HepG2 (cell line): ENCODE data around the gene RTN4. TPM values are rescaled to one million over a fixed set of nuclear protein-coding genes. Genes with fewer than 3 reads are reported as not detected.

Experiments
- GABPB1 ChIP-seq: IDR thresholded peaks from 2 replicates; pipeline ENCODE4 v1.6.1; 2016; ENCODE audit warnings: mild to moderate bottlenecking, missing genetic modification reagents, moderate library complexity, missing compliant biosample characterization
- HNF4A ChIP-seq: sonication (generic); formaldehyde crosslinking; IDR thresholded peaks from 2 replicates; pipeline ENCODE4 v1.4.0; 2020; ENCODE audit warnings: missing genetic modification reagents
- KLF9 ChIP-seq: IDR thresholded peaks from 2 replicates; pipeline ENCODE4 v1.6.1; 2016; ENCODE audit warnings: low read depth
- KMT2B ChIP-seq: IDR thresholded peaks from 2 replicates; pipeline ENCODE4 v1.6.1; 2016; ENCODE audit warnings: missing genetic modification reagents, missing compliant biosample characterization
- MYPOP ChIP-seq: sonication (generic); formaldehyde crosslinking; IDR thresholded peaks from 2 replicates; pipeline ENCODE4 v1.8.1; 2023; ENCODE audit warnings: mild to moderate bottlenecking, moderate library complexity, missing genetic modification reagents
- NR0B2 ChIP-seq: sonication (generic); formaldehyde crosslinking; IDR thresholded peaks from 2 replicates; pipeline ENCODE4 v1.4.0; 2020; ENCODE audit warnings: mild to moderate bottlenecking, missing genetic modification reagents
- PATZ1 ChIP-seq: sonication (generic); formaldehyde crosslinking; IDR thresholded peaks from 2 replicates; pipeline ENCODE4 v1.4.0; 2020; ENCODE audit warnings: missing genetic modification reagents
- ZNF12 ChIP-seq: sonication (generic); formaldehyde crosslinking; IDR thresholded peaks from 2 replicates; pipeline ENCODE4 v1.5.0; 2020; ENCODE audit warnings: missing genetic modification reagents
- ZNF180 ChIP-seq: sonication (generic); formaldehyde crosslinking; IDR thresholded peaks from 2 replicates; pipeline ENCODE4 v1.4.0; 2020; ENCODE audit warnings: low read depth, missing genetic modification reagents, borderline replicate concordance
- ZNF235 ChIP-seq: sonication (generic); formaldehyde crosslinking; IDR thresholded peaks from 2 replicates; pipeline ENCODE4 v1.8.1; 2023; ENCODE audit warnings: mild to moderate bottlenecking, missing genetic modification reagents, borderline replicate concordance
- ZNF816 ChIP-seq: sonication (generic); formaldehyde crosslinking; IDR thresholded peaks from 2 replicates; pipeline ENCODE4 v1.8.0; 2022; ENCODE audit warnings: missing genetic modification reagents, mild to moderate bottlenecking, borderline replicate concordance
- polyA plus RNA-seq, 8 experiments: library from polyadenylated mRNA; depleted of rRNA in 3 of 8; stranded (reverse) in 7 of 8; unstranded in 1 of 8; fragments of >200 nt; fragmentation: Illumina TruSeq in 4 of 8; extraction: Trizol in 4 of 8; gene quantifications; 2 replicates each; pipeline versions ENCODE4 v1.2.1 to v1.2.3, GENCODE V29; 2011 to 2016; ENCODE audit warnings: low read depth in 4 of 8, missing spikeins in 1 of 8, mixed read lengths in 1 of 8; ENCODE audit not compliant: insufficient read depth in 1 of 8
- total RNA-seq, 5 experiments: library from RNA; depleted of rRNA; stranded (reverse); fragments of >200 nt; fragmentation: Illumina TruSeq; extraction: Trizol; gene quantifications; 2 replicates each; pipeline ENCODE4 v1.2.3, GENCODE V29; 2016; ENCODE audit warnings: low read depth in 1 of 5
- TF ChIP-seq, protein P1 (sequence below): sonication (generic); formaldehyde crosslinking; IDR thresholded peaks from 2 replicates; pipeline ENCODE4 v1.4.0; 2020; ENCODE audit warnings: missing genetic modification reagents, borderline replicate concordance
- TF ChIP-seq, protein P2 (sequence below): sonication (generic); formaldehyde crosslinking; IDR thresholded peaks from 2 replicates; pipeline ENCODE4 v1.4.0; 2020; ENCODE audit warnings: mild to moderate bottlenecking, missing genetic modification reagents
- TF ChIP-seq, protein P3 (sequence below): sonication (generic); formaldehyde crosslinking; IDR thresholded peaks from 2 replicates; pipeline ENCODE4 v1.4.0; 2020; ENCODE audit warnings: missing genetic modification reagents
- TF ChIP-seq, protein P4 (sequence below): sonication (generic); formaldehyde crosslinking; conservative IDR thresholded peaks from 2 replicates; pipeline ENCODE4 v1.8.0; 2022; ENCODE audit warnings: missing genetic modification reagents

The RTN4 gene
- total and polyA plus RNA-seq, 2 of the 13 experiments (the other 11 are each of a cell fraction or from before 2014, with no cell fraction given) = 98.4 to 133 TPM

- TF ChIP-seq MYPOP (CRISPR knock-in tag) (peak; percentile 86; the same call in 1 of the 2 replicates), ZNF12 (CRISPR knock-in tag) (peak; percentile 10; the same call in 1 of the 2 replicates), HNF4A (CRISPR knock-in tag) (peak; percentile 15; the same call in 1 of the 2 replicates), NR0B2 (CRISPR knock-in tag) (peak; percentile 81), ZNF180 (CRISPR knock-in tag) (no peak), ZNF235 (CRISPR knock-in tag) (peak; percentile 43; the same call in 1 of the 2 replicates), ZNF816 (CRISPR knock-in tag) (peak; percentile 86), GABPB1 (peak; percentile 49), KMT2B (CRISPR knock-in tag) (peak; percentile 84), KLF9 (peak; percentile 49; the same call in 1 of the 2 replicates), PATZ1 (CRISPR knock-in tag) (peak; percentile 84)
- TF ChIP-seq, protein P1, sequence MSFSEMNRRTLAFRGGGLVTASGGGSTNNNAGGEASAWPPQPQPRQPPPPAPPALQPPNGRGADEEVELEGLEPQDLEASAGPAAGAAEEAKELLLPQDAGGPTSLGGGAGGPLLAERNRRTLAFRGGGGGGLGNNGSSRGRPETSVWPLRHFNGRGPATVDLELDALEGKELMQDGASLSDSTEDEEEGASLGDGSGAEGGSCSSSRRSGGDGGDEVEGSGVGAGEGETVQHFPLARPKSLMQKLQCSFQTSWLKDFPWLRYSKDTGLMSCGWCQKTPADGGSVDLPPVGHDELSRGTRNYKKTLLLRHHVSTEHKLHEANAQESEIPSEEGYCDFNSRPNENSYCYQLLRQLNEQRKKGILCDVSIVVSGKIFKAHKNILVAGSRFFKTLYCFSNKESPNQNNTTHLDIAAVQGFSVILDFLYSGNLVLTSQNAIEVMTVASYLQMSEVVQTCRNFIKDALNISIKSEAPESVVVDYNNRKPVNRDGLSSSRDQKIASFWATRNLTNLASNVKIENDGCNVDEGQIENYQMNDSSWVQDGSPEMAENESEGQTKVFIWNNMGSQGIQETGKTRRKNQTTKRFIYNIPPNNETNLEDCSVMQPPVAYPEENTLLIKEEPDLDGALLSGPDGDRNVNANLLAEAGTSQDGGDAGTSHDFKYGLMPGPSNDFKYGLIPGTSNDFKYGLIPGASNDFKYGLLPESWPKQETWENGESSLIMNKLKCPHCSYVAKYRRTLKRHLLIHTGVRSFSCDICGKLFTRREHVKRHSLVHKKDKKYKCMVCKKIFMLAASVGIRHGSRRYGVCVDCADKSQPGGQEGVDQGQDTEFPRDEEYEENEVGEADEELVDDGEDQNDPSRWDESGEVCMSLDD (CRISPR knock-in tag) = peak; percentile 51; the same call in 1 of the 2 replicates
- TF ChIP-seq, protein P2, sequence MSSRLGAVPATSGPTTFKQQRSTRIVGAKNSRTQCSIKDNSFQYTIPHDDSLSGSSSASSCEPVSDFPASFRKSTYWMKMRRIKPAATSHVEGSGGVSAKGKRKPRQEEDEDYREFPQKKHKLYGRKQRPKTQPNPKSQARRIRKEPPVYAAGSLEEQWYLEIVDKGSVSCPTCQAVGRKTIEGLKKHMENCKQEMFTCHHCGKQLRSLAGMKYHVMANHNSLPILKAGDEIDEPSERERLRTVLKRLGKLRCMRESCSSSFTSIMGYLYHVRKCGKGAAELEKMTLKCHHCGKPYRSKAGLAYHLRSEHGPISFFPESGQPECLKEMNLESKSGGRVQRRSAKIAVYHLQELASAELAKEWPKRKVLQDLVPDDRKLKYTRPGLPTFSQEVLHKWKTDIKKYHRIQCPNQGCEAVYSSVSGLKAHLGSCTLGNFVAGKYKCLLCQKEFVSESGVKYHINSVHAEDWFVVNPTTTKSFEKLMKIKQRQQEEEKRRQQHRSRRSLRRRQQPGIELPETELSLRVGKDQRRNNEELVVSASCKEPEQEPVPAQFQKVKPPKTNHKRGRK (CRISPR knock-in tag) = 0 out of 2 replicates have a peak, but pooled peaks have one; percentile 49
- TF ChIP-seq, protein P3, sequence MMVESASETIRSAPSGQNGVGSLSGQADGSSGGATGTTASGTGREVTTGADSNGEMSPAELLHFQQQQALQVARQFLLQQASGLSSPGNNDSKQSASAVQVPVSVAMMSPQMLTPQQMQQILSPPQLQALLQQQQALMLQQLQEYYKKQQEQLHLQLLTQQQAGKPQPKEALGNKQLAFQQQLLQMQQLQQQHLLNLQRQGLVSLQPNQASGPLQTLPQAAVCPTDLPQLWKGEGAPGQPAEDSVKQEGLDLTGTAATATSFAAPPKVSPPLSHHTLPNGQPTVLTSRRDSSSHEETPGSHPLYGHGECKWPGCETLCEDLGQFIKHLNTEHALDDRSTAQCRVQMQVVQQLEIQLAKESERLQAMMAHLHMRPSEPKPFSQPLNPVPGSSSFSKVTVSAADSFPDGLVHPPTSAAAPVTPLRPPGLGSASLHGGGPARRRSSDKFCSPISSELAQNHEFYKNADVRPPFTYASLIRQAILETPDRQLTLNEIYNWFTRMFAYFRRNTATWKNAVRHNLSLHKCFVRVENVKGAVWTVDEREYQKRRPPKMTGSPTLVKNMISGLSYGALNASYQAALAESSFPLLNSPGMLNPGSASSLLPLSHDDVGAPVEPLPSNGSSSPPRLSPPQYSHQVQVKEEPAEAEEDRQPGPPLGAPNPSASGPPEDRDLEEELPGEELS (CRISPR knock-in tag) = no peak; the same call in 1 of the 2 replicates
- TF ChIP-seq, protein P4, sequence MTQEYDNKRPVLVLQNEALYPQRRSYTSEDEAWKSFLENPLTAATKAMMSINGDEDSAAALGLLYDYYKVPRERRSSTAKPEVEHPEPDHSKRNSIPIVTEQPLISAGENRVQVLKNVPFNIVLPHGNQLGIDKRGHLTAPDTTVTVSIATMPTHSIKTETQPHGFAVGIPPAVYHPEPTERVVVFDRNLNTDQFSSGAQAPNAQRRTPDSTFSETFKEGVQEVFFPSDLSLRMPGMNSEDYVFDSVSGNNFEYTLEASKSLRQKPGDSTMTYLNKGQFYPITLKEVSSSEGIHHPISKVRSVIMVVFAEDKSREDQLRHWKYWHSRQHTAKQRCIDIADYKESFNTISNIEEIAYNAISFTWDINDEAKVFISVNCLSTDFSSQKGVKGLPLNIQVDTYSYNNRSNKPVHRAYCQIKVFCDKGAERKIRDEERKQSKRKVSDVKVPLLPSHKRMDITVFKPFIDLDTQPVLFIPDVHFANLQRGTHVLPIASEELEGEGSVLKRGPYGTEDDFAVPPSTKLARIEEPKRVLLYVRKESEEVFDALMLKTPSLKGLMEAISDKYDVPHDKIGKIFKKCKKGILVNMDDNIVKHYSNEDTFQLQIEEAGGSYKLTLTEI (CRISPR knock-in tag) = no peak
These were observed 1.0 kb downstream of the RTN4 start (continued) for GRCh38 chr2:55049043-55049820.
